GM18520 (cell line): Measurements from ENCODE around the gene CASS4.

Source experiments
- ATAC-seq: cut with Tn5 transposase; IDR thresholded peaks from one replicate; pipeline ENCODE4 v1.9.1; 2021; ENCODE audit not compliant: unreplicated experiment

CASS4 gene

GRCh38 chr20:56422076-56422823, 10.2 kb downstream of the CASS4 start:
- ATAC-seq, result no peak

- ATAC-seq, result no peak
Observed at GRCh38 chr20:56422824-56423189, 10.7 kb downstream of the CASS4 start.

- ATAC-seq, result no peak
Observed at GRCh38 chr20:56423211-56423610, 11.2 kb downstream of the CASS4 start.

GRCh38 chr20:56423886-56424285, 11.8 kb downstream of the CASS4 start:
- no peak for ATAC-seq

- no peak for ATAC-seq
Observed at GRCh38 chr20:56424931-56425330, 12.9 kb downstream of the CASS4 start.

- no peak for ATAC-seq
Observed at GRCh38 chr20:56426026-56426425, 14.0 kb downstream of the CASS4 start.

GRCh38 chr20:56426926-56427325, 14.9 kb downstream of the CASS4 start:
- no peak for ATAC-seq

GRCh38 chr20:56427797-56428196, 15.7 kb downstream of the CASS4 start:
- no peak for ATAC-seq

GRCh38 chr20:56428410-56428809, 16.4 kb downstream of the CASS4 start:
- no peak for ATAC-seq

GRCh38 chr20:56428881-56429280, 16.8 kb downstream of the CASS4 start:
- ATAC-seq, result no peak

- no peak for ATAC-seq
Observed at GRCh38 chr20:56429502-56429901, 17.4 kb downstream of the CASS4 start.

- ATAC-seq, result no peak
Observed at GRCh38 chr20:56429941-56430340, 17.9 kb downstream of the CASS4 start.

GRCh38 chr20:56430461-56430860, 18.4 kb downstream of the CASS4 start:
- no peak for ATAC-seq

- ATAC-seq, result no peak
Observed at GRCh38 chr20:56430957-56431356, 18.9 kb downstream of the CASS4 start.

GRCh38 chr20:56431471-56431870, 19.4 kb downstream of the CASS4 start:
- ATAC-seq, result no peak

- no peak for ATAC-seq
Observed at GRCh38 chr20:56433221-56433879, 21.3 kb downstream of the CASS4 start.

- ATAC-seq, result no peak
Observed at GRCh38 chr20:56433880-56434255, 21.8 kb downstream of the CASS4 start.

- ATAC-seq, result no peak
Observed at GRCh38 chr20:56437196-56437960, 25.3 kb downstream of the CASS4 start.

- ATAC-seq, result no peak
Observed at GRCh38 chr20:56438284-56438683, 26.2 kb downstream of the CASS4 start.

GRCh38 chr20:56439771-56440291, 27.8 kb downstream of the CASS4 start:
- no peak for ATAC-seq

GRCh38 chr20:56440346-56441007, 28.4 kb downstream of the CASS4 start:
- ATAC-seq, result no peak
